WTC11 (cell line): Measurements from ENCODE around the gene FUBP3. TPM values are rescaled to one million over a fixed set of nuclear protein-coding genes. Genes with fewer than 3 reads are reported as not detected.

Source experiments
- ATAC-seq: fragments of 200-7000 bp; cut with Tn5 transposase; 2 replicates; pipeline ENCODE4 v1.10.0; 2021; ENCODE audit warnings: mild to moderate bottlenecking, moderate library complexity
- CTCF ChIA-PET: fragments of 300-600 bp; sonication (Branson Sonifier 250); formaldehyde crosslinking; loops from one replicate; lab custom pipeline; 2021; ENCODE audit warnings: antibody characterized with exemption; lab: Charles Lee
- POLR2A ChIA-PET: fragments of 350-600 bp; sonication (Branson Sonifier 250); formaldehyde crosslinking; loops from one replicate; lab custom pipeline; 2021; ENCODE audit warnings: antibody characterized with exemption; lab: Charles Lee
- DNase-seq: peaks from one replicate; pipeline ENCODE4 v3.0.0; 2021; ENCODE audit warnings: low spot score
- H3K27ac Mint-ChIP-seq: 2 replicates; pipeline ENCODE4 v1.8.0; 2021; ENCODE audit warnings: mixed read lengths
- H3K27me3 Mint-ChIP-seq: 2 replicates; pipeline ENCODE4 v1.8.0; 2021; ENCODE audit warnings: low read depth, mild to moderate bottlenecking, moderate library complexity, mixed read lengths
- H3K36me3 Mint-ChIP-seq: 2 replicates; pipeline ENCODE4 v1.8.0; 2021; ENCODE audit warnings: mixed read lengths
- H3K4me1 Mint-ChIP-seq: 2 replicates; pipeline ENCODE4 v1.8.0; 2022; ENCODE audit warnings: mixed read lengths
- H3K4me3 Mint-ChIP-seq: 2 replicates; pipeline ENCODE4 v1.8.0; 2021; ENCODE audit warnings: mild to moderate bottlenecking, moderate library complexity, mixed read lengths
- H3K9me3 Mint-ChIP-seq: 2 replicates; pipeline ENCODE4 v1.8.0; 2021; ENCODE audit warnings: mixed read lengths
- ATF6 ChIP-seq: sonication (generic); formaldehyde crosslinking; IDR thresholded peaks from 2 replicates; pipeline ENCODE4 v1.8.1; 2023; ENCODE audit warnings: mild to moderate bottlenecking, missing genetic modification reagents
- CTCF ChIP-seq: fragments of 200-600 bp; IDR thresholded peaks from 2 replicates; pipeline ENCODE4 v1.8.0; 2022; ENCODE audit warnings: antibody characterized with exemption
- E2F5 ChIP-seq: sonication (generic); formaldehyde crosslinking; IDR thresholded peaks from 2 replicates; pipeline ENCODE4 v1.8.1; 2022; ENCODE audit warnings: mild to moderate bottlenecking, moderate library complexity, missing genetic modification reagents
- ESRRA ChIP-seq: sonication (generic); formaldehyde crosslinking; IDR thresholded peaks from 2 replicates; pipeline ENCODE4 v1.8.1; 2022; ENCODE audit warnings: mild to moderate bottlenecking, missing genetic modification reagents, borderline replicate concordance
- GABPB1 ChIP-seq: sonication (generic); formaldehyde crosslinking; IDR thresholded peaks from 2 replicates; pipeline ENCODE4 v1.8.1; 2023; ENCODE audit warnings: mild to moderate bottlenecking, missing genetic modification reagents
- KAT7 ChIP-seq: sonication (generic); formaldehyde crosslinking; IDR thresholded peaks from 2 replicates; pipeline ENCODE4 v1.8.1; 2023; ENCODE audit warnings: missing genetic modification reagents, mild to moderate bottlenecking, borderline replicate concordance
- MAX ChIP-seq: sonication (generic); formaldehyde crosslinking; IDR thresholded peaks from 2 replicates; pipeline ENCODE4 v1.8.0; 2022; ENCODE audit warnings: mild to moderate bottlenecking, missing genetic modification reagents
- MYBL2 ChIP-seq: sonication (generic); formaldehyde crosslinking; IDR thresholded peaks from 2 replicates; pipeline ENCODE4 v1.8.1; 2023; ENCODE audit warnings: mild to moderate bottlenecking, moderate library complexity, missing genetic modification reagents
- PRDM15 ChIP-seq: sonication (generic); formaldehyde crosslinking; IDR thresholded peaks from 2 replicates; pipeline ENCODE4 v1.8.0; 2022; ENCODE audit warnings: missing genetic modification reagents
- SMAD4 ChIP-seq: sonication (generic); formaldehyde crosslinking; IDR thresholded peaks from 2 replicates; pipeline ENCODE4 v1.8.0; 2022; ENCODE audit warnings: mild to moderate bottlenecking, missing genetic modification reagents
- SOX15 ChIP-seq: fragments of 250-450 bp; sonication (Bioruptor Pico); IDR thresholded peaks from 2 replicates; pipeline ENCODE4 v1.9.0; 2021; ENCODE audit warnings: mild to moderate bottlenecking
- TEAD1 ChIP-seq: sonication (generic); formaldehyde crosslinking; IDR thresholded peaks from 2 replicates; pipeline ENCODE4 v1.8.0; 2022; ENCODE audit warnings: mild to moderate bottlenecking, missing genetic modification reagents
- ZBTB21 ChIP-seq: sonication (generic); formaldehyde crosslinking; IDR thresholded peaks from 2 replicates; pipeline ENCODE4 v1.8.1; 2023; ENCODE audit warnings: mild to moderate bottlenecking, missing genetic modification reagents, borderline replicate concordance
- ZNF317 ChIP-seq: sonication (generic); formaldehyde crosslinking; IDR thresholded peaks from 2 replicates; pipeline ENCODE4 v1.8.1; 2023; ENCODE audit warnings: low read depth, mild to moderate bottlenecking, moderate library complexity, missing genetic modification reagents, borderline replicate concordance
- total RNA-seq: library from RNA; stranded (reverse); gene quantifications from 3 replicates; pipeline ENCODE4 v1.2.3, GENCODE V29; 2021

Gene FUBP3
- total RNA-seq, 1 experiment from 2014 or later: 83.0 TPM

- TF ChIP-seq PRDM15 (CRISPR knock-in tag) (no peak), E2F5 (CRISPR knock-in tag) (no peak)
Measured at GRCh38 chr9:130616451-130616850, 37.1 kb downstream of the FUBP3 start (continued).

GRCh38 chr9:130623466-130623865 lies 44.1 kb downstream of the FUBP3 start:
- Mint-ChIP-seq H3K4me3 (no peak overlapping the region), H3K36me3 (peaks cover 81% of the 10 kb centered on the region), H3K9me3 (no peaks in the 10 kb centered on the region), H3K27me3 (no peaks in the 10 kb centered on the region), H3K27ac (no peak overlapping the region), H3K4me1 (peaks cover 9% of the 10 kb centered on the region)
- TF ChIP-seq SOX15 (CRISPR knock-in tag) (no peak), ZNF317 (CRISPR knock-in tag) (no peak), ESRRA (CRISPR knock-in tag) (no peak), SMAD4 (CRISPR knock-in tag) (no peak), KAT7 (CRISPR knock-in tag) (no peak), CTCF (no peak), MYBL2 (no peak), TEAD1 (CRISPR knock-in tag) (no peak), MAX (CRISPR knock-in tag) (no peak), GABPB1 (CRISPR knock-in tag) (no peak), ATF6 (CRISPR knock-in tag) (no peak), ZBTB21 (CRISPR knock-in tag) (no peak)
- ChIA-PET POLR2A (no interaction called here), CTCF (interaction anchor here (1.0 to 1.5 kb wide), 3 partner anchors 59 to 163 kb away, joined by 3 to 7 read pairs (median 4); no protein-coding TSS in a partner anchor)
- DNase-seq (no peak), ATAC-seq (no peak)

GRCh38 chr9:130624154-130624553 lies 44.8 kb downstream of the FUBP3 start:
- H3K4me1 Mint-ChIP-seq: peaks cover 13% of the 10 kb centered on the region
- H3K36me3 Mint-ChIP-seq: peaks cover 76% of the 10 kb centered on the region
- ATAC-seq (peak; percentile 46), DNase-seq (no peak)
- H3K9me3 Mint-ChIP-seq: no peaks in the 10 kb centered on the region
- POLR2A ChIA-PET: no interaction called here
- no peak overlapping the region for H3K4me3 Mint-ChIP-seq
- CTCF ChIA-PET: interaction anchor here (1.0 to 1.5 kb wide), 3 partner anchors 58 to 164 kb away, joined by 3 to 7 read pairs (median 4); no protein-coding TSS in a partner anchor
- 0 out of 2 replicates have a peak overlapping the region, but pooled peaks have one; percentile 75 for H3K27ac Mint-ChIP-seq
- no peak for TF ChIP-seq KAT7 (CRISPR knock-in tag)
- H3K27me3 Mint-ChIP-seq: no peaks in the 10 kb centered on the region
